IMR-90 (cell line): ENCODE measurements around the gene ZNF618.

ENCODE experiments used
- CHD1 ChIP-seq: IDR thresholded peaks from 2 replicates; pipeline ENCODE4 v1.6.1; 2012; ENCODE audit warnings: low read depth, low read length, improper control_type of control experiment
- CTCF ChIP-seq: conservative IDR thresholded peaks from 2 replicates; pipeline ENCODE4 v1.5.1; 2012; ENCODE audit warnings: mild to moderate bottlenecking, low read depth, low read length, improper control_type of control experiment
- MAFK ChIP-seq: IDR thresholded peaks from 2 replicates; pipeline ENCODE4 v1.6.1; 2012; ENCODE audit warnings: low read depth, low read length, improper control_type of control experiment
- POLR2A ChIP-seq: IDR thresholded peaks from 2 replicates; pipeline ENCODE4 v1.6.1; 2012; ENCODE audit warnings: mild to moderate bottlenecking, low read depth, low read length
- RCOR1 ChIP-seq: IDR thresholded peaks from 2 replicates; pipeline ENCODE4 v1.6.1; 2012; ENCODE audit warnings: mild to moderate bottlenecking, low read length, improper control_type of control experiment; ENCODE audit not compliant: insufficient replicate concordance
- SMC3 ChIP-seq: fragments of 150-350 bp; IDR thresholded peaks from 2 replicates; pipeline ENCODE4 v1.6.1; 2016; ENCODE audit warnings: low read depth, mild to moderate bottlenecking, antibody characterized with exemption, low read length, moderate library complexity
- TF ChIP-seq, protein P1 (sequence below): fragments of 150-350 bp; IDR thresholded peaks from 2 replicates; pipeline ENCODE4 v1.6.1; 2016; ENCODE audit warnings: low read depth, mild to moderate bottlenecking, low read length, moderate library complexity, borderline replicate concordance

- TF ChIP-seq, protein P1, sequence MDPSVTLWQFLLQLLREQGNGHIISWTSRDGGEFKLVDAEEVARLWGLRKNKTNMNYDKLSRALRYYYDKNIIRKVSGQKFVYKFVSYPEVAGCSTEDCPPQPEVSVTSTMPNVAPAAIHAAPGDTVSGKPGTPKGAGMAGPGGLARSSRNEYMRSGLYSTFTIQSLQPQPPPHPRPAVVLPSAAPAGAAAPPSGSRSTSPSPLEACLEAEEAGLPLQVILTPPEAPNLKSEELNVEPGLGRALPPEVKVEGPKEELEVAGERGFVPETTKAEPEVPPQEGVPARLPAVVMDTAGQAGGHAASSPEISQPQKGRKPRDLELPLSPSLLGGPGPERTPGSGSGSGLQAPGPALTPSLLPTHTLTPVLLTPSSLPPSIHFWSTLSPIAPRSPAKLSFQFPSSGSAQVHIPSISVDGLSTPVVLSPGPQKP: no peak
- no peak for TF ChIP-seq CTCF
- TF ChIP-seq RCOR1: no peak
- no peak for TF ChIP-seq POLR2A
- TF ChIP-seq CHD1: no peak
- no peak for TF ChIP-seq MAFK
- TF ChIP-seq SMC3: no peak
Measured at GRCh38 chr9:113898596-113898995, 22.5 kb downstream of the ZNF618 start.
